ENCODE results near the gene SREK1IP1. TPM values are rescaled to one million over a fixed set of nuclear protein-coding genes. Genes with fewer than 3 reads are reported as not detected.

Gene SREK1IP1
- total RNA-seq, 1 experiment from 2014 or later = 29.4 TPM

DNA sequence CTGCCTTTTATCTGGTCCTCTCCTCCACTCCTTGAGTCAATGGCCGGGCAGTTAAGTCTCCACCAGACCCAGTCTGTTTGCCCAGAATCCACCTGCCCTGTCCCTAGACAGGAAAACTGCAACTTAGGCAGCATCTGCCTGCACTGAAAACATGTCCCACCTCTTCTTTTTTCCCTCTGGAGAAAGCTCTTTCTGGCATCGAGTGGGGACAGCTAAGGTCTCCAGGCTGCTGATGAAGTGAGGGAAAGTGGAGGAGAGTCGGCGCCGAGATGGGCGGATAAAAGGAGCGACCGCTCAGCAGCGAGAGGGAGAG lies 78.4 kb downstream of the SREK1IP1 start:
- no peak overlapping the region for H2AFZ ChIP-seq (ENCODE audit: low read length)

GRCh38 chr5:64688965-64689364 lies 79.5 kb downstream of the SREK1IP1 start:
- H3K4me2 ChIP-seq (ENCODE audit: low read depth, low read length, poor library complexity, severe bottlenecking) = no peak overlapping the region
- no peaks in the 10 kb centered on the region for H3K9me3 ChIP-seq (ENCODE audit: low read length)
- no peak overlapping the region for H3K27ac ChIP-seq (ENCODE audit: low read length)
- H3K9ac ChIP-seq (ENCODE audit: low read length) = no peak overlapping the region
- no peaks in the 10 kb centered on the region for H3K4me1 ChIP-seq (ENCODE audit: low read length)
- no peaks in the 10 kb centered on the region for H3K27me3 ChIP-seq (ENCODE audit: low read length)
- no peaks in the 10 kb centered on the region for H4K20me1 ChIP-seq (ENCODE audit: insufficient read depth, low read depth, low read length)
- no peaks in the 10 kb centered on the region for H3K79me2 ChIP-seq (ENCODE audit: low read length)
- H3K36me3 ChIP-seq (ENCODE audit: insufficient read depth, low read length) = no peaks in the 10 kb centered on the region
- DNase-seq = no peak
- H3K4me3 ChIP-seq (ENCODE audit: low read length) = no peak overlapping the region
- no peaks in the 10 kb centered on the region for H3K9me2 ChIP-seq (replicated peaks; ENCODE audit: insufficient read depth, low read length)
- H2AFZ ChIP-seq (ENCODE audit: low read length) = no peak overlapping the region

More for the DNA sequence above, 78.4 kb downstream of the SREK1IP1 start:
- Histone ChIP-seq H3K4me3 (ENCODE audit: low read length) (no peak overlapping the region), H3K9me3 (ENCODE audit: low read length) (no peaks in the 10 kb centered on the region), H3K9me2 (replicated peaks; ENCODE audit: insufficient read depth, low read length) (no peaks in the 10 kb centered on the region), H3K27ac (ENCODE audit: low read length) (no peak overlapping the region), H3K4me2 (ENCODE audit: low read depth, low read length, poor library complexity, severe bottlenecking) (no peak overlapping the region), H3K79me2 (ENCODE audit: low read length) (no peaks in the 10 kb centered on the region), H3K36me3 (ENCODE audit: insufficient read depth, low read length) (no peaks in the 10 kb centered on the region), H3K4me1 (ENCODE audit: low read length) (no peaks in the 10 kb centered on the region), H3K9ac (ENCODE audit: low read length) (no peak overlapping the region), H3K27me3 (ENCODE audit: low read length) (no peaks in the 10 kb centered on the region), H4K20me1 (ENCODE audit: insufficient read depth, low read depth, low read length) (no peaks in the 10 kb centered on the region)
- no peak for DNase-seq

DNA sequence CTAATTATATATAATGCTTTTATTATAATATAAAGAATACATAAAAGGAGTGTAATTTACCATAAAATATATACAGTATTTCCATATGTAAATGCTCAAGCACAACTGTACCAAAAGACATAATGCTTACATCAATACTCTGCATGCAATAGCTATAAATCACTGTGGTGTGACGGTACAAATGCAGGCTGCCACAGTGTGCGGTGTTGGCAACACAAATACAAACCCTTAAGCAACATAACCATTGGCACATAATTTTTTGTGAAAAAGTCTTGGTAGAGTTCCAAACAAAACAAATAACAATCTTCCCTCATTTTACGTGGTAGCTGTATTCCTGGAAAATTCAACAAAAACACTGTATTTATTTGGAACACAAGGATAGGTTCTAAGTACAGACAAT lies 80.1 kb downstream of the SREK1IP1 start:
- Histone ChIP-seq H2AFZ (ENCODE audit: low read length) (no peak overlapping the region), H4K20me1 (ENCODE audit: insufficient read depth, low read depth, low read length) (no peaks in the 10 kb centered on the region), H3K9me3 (ENCODE audit: low read length) (no peaks in the 10 kb centered on the region), H3K4me1 (ENCODE audit: low read length) (no peaks in the 10 kb centered on the region), H3K27ac (ENCODE audit: low read length) (no peak overlapping the region), H3K36me3 (ENCODE audit: insufficient read depth, low read length) (no peaks in the 10 kb centered on the region), H3K4me2 (ENCODE audit: low read depth, low read length, poor library complexity, severe bottlenecking) (no peak overlapping the region), H3K79me2 (ENCODE audit: low read length) (no peaks in the 10 kb centered on the region), H3K4me3 (ENCODE audit: low read length) (no peak overlapping the region), H3K9me2 (replicated peaks; ENCODE audit: insufficient read depth, low read length) (no peaks in the 10 kb centered on the region), H3K27me3 (ENCODE audit: low read length) (no peaks in the 10 kb centered on the region), H3K9ac (ENCODE audit: low read length) (no peak overlapping the region)
- DNase-seq = no peak

DNA sequence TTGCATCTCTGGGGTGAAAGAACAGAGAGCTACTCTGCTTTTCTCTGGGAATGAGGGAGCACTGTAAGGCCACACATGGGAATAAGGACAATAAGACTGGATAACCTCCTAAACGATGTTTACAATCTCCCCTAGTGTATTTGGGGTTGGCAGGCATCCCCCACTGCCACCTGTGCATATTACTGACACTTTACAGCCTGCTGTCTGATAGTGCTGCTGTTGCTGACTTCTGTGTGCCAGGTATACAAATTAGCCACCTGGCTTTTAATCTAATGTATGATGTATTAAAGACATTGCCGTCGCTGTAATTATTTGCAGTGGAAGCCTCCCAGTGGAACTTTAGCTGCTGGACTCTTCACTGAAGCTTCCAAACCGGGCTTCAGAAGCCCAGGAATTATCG lies 82.6 kb downstream of the SREK1IP1 start:
- Histone ChIP-seq H3K27me3 (ENCODE audit: low read length) (no peaks in the 10 kb centered on the region), H2AFZ (ENCODE audit: low read length) (no peak overlapping the region)

DNA sequence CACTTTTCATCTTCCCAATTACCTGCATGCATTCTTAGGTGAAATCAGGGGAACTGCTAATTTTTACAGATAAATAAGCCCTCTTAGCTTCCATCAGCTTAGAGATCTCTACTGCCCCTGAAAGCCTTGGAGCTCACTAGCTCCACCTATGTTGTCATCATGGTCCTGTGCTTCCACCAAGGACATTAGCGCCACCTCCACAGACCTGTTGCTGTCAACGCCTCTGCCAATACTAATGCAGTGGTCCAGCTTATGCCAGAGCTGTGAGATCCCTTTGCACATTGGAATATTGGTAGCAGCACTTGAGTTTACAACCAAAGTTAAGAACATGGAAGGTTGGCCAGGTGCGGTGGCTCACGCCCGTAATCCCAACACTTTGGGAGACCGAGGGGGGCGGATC lies 85.9 kb downstream of the SREK1IP1 start:
- DNase-seq = peak; percentile 67

More for the DNA sequence above, 82.6 kb downstream of the SREK1IP1 start:
- Histone ChIP-seq H3K9me3 (ENCODE audit: low read length) (no peaks in the 10 kb centered on the region), H3K9me2 (replicated peaks; ENCODE audit: insufficient read depth, low read length) (no peaks in the 10 kb centered on the region), H4K20me1 (ENCODE audit: insufficient read depth, low read depth, low read length) (no peaks in the 10 kb centered on the region), H3K36me3 (ENCODE audit: insufficient read depth, low read length) (no peaks in the 10 kb centered on the region), H3K79me2 (ENCODE audit: low read length) (no peaks in the 10 kb centered on the region), H3K4me2 (ENCODE audit: low read depth, low read length, poor library complexity, severe bottlenecking) (no peak overlapping the region), H3K9ac (ENCODE audit: low read length) (no peak overlapping the region), H3K4me3 (ENCODE audit: low read length) (no peak overlapping the region), H3K27ac (ENCODE audit: low read length) (no peak overlapping the region), H3K4me1 (ENCODE audit: low read length) (no peaks in the 10 kb centered on the region)
- DNase-seq = no peak

GRCh38 chr5:64680289-64680688 lies 88.2 kb downstream of the SREK1IP1 start:
- H3K79me2 ChIP-seq (ENCODE audit: low read length) = no peaks in the 10 kb centered on the region
- H3K9me3 ChIP-seq (ENCODE audit: low read length) = no peaks in the 10 kb centered on the region
- no peaks in the 10 kb centered on the region for H4K20me1 ChIP-seq (ENCODE audit: insufficient read depth, low read depth, low read length)
- no peaks in the 10 kb centered on the region for H3K36me3 ChIP-seq (ENCODE audit: insufficient read depth, low read length)
- DNase-seq = no peak
- no peak overlapping the region for H3K27ac ChIP-seq (ENCODE audit: low read length)
- H3K4me1 ChIP-seq (ENCODE audit: low read length) = no peaks in the 10 kb centered on the region
- no peak overlapping the region for H2AFZ ChIP-seq (ENCODE audit: low read length)
- H3K9me2 ChIP-seq (replicated peaks; ENCODE audit: insufficient read depth, low read length) = no peaks in the 10 kb centered on the region
- H3K9ac ChIP-seq (ENCODE audit: low read length) = no peak overlapping the region
- H3K4me3 ChIP-seq (ENCODE audit: low read length) = no peak overlapping the region
- no peaks in the 10 kb centered on the region for H3K27me3 ChIP-seq (ENCODE audit: low read length)
- no peak overlapping the region for H3K4me2 ChIP-seq (ENCODE audit: low read depth, low read length, poor library complexity, severe bottlenecking)

More for the DNA sequence above, 85.9 kb downstream of the SREK1IP1 start:
- no peaks in the 10 kb centered on the region for H3K9me3 ChIP-seq (ENCODE audit: low read length)
- no peaks in the 10 kb centered on the region for H4K20me1 ChIP-seq (ENCODE audit: insufficient read depth, low read depth, low read length)
- H3K9me2 ChIP-seq (replicated peaks; ENCODE audit: insufficient read depth, low read length) = no peaks in the 10 kb centered on the region
- H3K36me3 ChIP-seq (ENCODE audit: insufficient read depth, low read length) = no peaks in the 10 kb centered on the region
- no peaks in the 10 kb centered on the region for H3K4me1 ChIP-seq (ENCODE audit: low read length)
- no peak overlapping the region for H3K4me2 ChIP-seq (ENCODE audit: low read depth, low read length, poor library complexity, severe bottlenecking)
- H2AFZ ChIP-seq (ENCODE audit: low read length) = no peak overlapping the region
- no peak overlapping the region for H3K4me3 ChIP-seq (ENCODE audit: low read length)
- no peaks in the 10 kb centered on the region for H3K79me2 ChIP-seq (ENCODE audit: low read length)
- no peak overlapping the region for H3K9ac ChIP-seq (ENCODE audit: low read length)
- no peaks in the 10 kb centered on the region for H3K27me3 ChIP-seq (ENCODE audit: low read length)
- H3K27ac ChIP-seq (ENCODE audit: low read length) = no peak overlapping the region

DNA sequence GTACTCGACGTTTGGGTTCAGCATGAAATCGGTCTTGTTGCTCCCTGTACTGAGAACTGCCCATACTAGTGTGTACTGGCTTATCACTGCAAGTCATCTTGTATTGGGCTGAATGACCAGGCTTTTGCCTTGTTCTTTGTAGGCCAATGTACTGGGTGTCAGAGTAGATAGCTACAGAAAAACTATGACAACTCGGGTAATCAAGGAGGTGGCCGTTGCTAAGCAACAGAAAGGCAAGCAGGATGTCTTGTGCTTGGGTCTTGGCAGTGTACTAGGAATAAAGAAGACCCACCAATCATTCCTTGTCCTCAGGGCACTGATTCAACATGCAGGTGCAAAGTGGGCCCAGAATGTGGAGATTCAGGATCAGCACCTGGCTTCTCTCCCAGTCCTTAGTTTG lies 90.1 kb downstream of the SREK1IP1 start:
- Histone ChIP-seq H3K79me2 (ENCODE audit: low read length) (no peaks in the 10 kb centered on the region), H3K36me3 (ENCODE audit: insufficient read depth, low read length) (no peaks in the 10 kb centered on the region), H3K4me2 (ENCODE audit: low read depth, low read length, poor library complexity, severe bottlenecking) (no peak overlapping the region), H3K4me3 (ENCODE audit: low read length) (no peak overlapping the region), H3K4me1 (ENCODE audit: low read length) (no peaks in the 10 kb centered on the region), H3K27me3 (ENCODE audit: low read length) (no peaks in the 10 kb centered on the region), H3K27ac (ENCODE audit: low read length) (no peak overlapping the region), H3K9ac (ENCODE audit: low read length) (no peak overlapping the region), H3K9me3 (ENCODE audit: low read length) (no peaks in the 10 kb centered on the region), H2AFZ (ENCODE audit: low read length) (no peak overlapping the region), H4K20me1 (ENCODE audit: insufficient read depth, low read depth, low read length) (no peaks in the 10 kb centered on the region), H3K9me2 (replicated peaks; ENCODE audit: insufficient read depth, low read length) (no peaks in the 10 kb centered on the region)
- DNase-seq = no peak

DNA sequence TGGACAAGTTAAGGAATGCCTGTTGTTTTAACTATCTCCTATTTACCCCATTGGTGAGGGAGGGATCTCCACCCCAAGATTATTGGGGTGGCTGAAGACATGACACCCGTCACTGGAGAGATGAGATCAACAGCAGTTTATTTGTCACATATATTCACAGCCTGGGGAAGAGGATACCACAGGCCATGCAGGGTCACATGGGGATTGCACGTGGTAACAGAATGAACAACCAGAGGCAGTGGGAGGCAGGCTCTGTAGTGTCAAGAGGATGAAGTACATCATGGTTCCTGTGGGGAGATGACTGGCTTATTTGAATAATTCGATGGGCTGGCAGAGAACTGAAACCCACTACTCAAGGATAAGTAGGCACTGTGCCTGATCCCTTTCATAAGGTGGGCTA lies 96.8 kb downstream of the SREK1IP1 start:
- no peak for DNase-seq
- no peak overlapping the region for H2AFZ ChIP-seq (ENCODE audit: low read length)

GRCh38 chr5:64670277-64670676 lies 98.2 kb downstream of the SREK1IP1 start:
- Histone ChIP-seq H3K4me3 (ENCODE audit: low read length) (no peak overlapping the region), H3K4me2 (ENCODE audit: low read depth, low read length, poor library complexity, severe bottlenecking) (no peak overlapping the region), H3K27ac (ENCODE audit: low read length) (no peak overlapping the region), H2AFZ (ENCODE audit: low read length) (no peak overlapping the region), H3K9ac (ENCODE audit: low read length) (no peak overlapping the region), H3K4me1 (ENCODE audit: low read length) (peaks cover 6% of the 10 kb centered on the region), H3K27me3 (ENCODE audit: low read length) (no peaks in the 10 kb centered on the region), H3K9me3 (ENCODE audit: low read length) (no peaks in the 10 kb centered on the region), H4K20me1 (ENCODE audit: insufficient read depth, low read depth, low read length) (no peaks in the 10 kb centered on the region), H3K9me2 (replicated peaks; ENCODE audit: insufficient read depth, low read length) (no peaks in the 10 kb centered on the region), H3K79me2 (ENCODE audit: low read length) (no peaks in the 10 kb centered on the region), H3K36me3 (ENCODE audit: insufficient read depth, low read length) (no peaks in the 10 kb centered on the region)
- no peak for DNase-seq

More for the DNA sequence above, 96.8 kb downstream of the SREK1IP1 start:
- Histone ChIP-seq H4K20me1 (ENCODE audit: insufficient read depth, low read depth, low read length) (no peaks in the 10 kb centered on the region), H3K9ac (ENCODE audit: low read length) (no peak overlapping the region), H3K36me3 (ENCODE audit: insufficient read depth, low read length) (no peaks in the 10 kb centered on the region), H3K4me3 (ENCODE audit: low read length) (no peak overlapping the region), H3K9me3 (ENCODE audit: low read length) (no peaks in the 10 kb centered on the region), H3K9me2 (replicated peaks; ENCODE audit: insufficient read depth, low read length) (no peaks in the 10 kb centered on the region), H3K4me1 (ENCODE audit: low read length) (peaks cover 6% of the 10 kb centered on the region), H3K27me3 (ENCODE audit: low read length) (no peaks in the 10 kb centered on the region), H3K4me2 (ENCODE audit: low read depth, low read length, poor library complexity, severe bottlenecking) (no peak overlapping the region), H3K79me2 (ENCODE audit: low read length) (no peaks in the 10 kb centered on the region), H3K27ac (ENCODE audit: low read length) (no peak overlapping the region)
